RCC 7860 (cell line): ENCODE measurements around the gene GRK1.
"Not testable (repeated sequence)": the region's sequence is repeated elsewhere in the genome, so short reads cannot be mapped to it uniquely, and the experiment has no call there.

Experiments
- DNase-seq: peaks from one replicate; pipeline ENCODE4 v3.0.0-alpha.2; 2015; ENCODE audit warnings: low spot score
- FAIRE-seq: peaks from 2 replicates; lab custom pipeline; 2012; peaks lifted over from hg19 to GRCh38; lab: Jason Lieb, UNC

Gene GRK1

GRCh38 chr13:113740286-113740556 is 73.2 kb downstream of the GRK1 start:
- no peak for FAIRE-seq
- DNase-seq = no peak

GRCh38 chr13:113740661-113741060 is 73.6 kb downstream of the GRK1 start:
- DNase-seq (no peak), FAIRE-seq (no peak)

GRCh38 chr13:113741191-113741668 is 74.2 kb downstream of the GRK1 start:
- FAIRE-seq = no peak
- no peak for DNase-seq

- no peak for FAIRE-seq
- DNase-seq = no peak
Measured at GRCh38 chr13:113742000-113742441, 75.0 kb downstream of the GRK1 start.

GRCh38 chr13:113742445-113743120 is 75.6 kb downstream of the GRK1 start:
- DNase-seq (no peak), FAIRE-seq (no peak)

- DNase-seq = no peak
- no peak for FAIRE-seq
Measured at GRCh38 chr13:113743366-113744195, 76.6 kb downstream of the GRK1 start.

GRCh38 chr13:113744197-113745000 is 77.4 kb downstream of the GRK1 start:
- DNase-seq (no peak), FAIRE-seq (no peak)

- FAIRE-seq = no peak
- DNase-seq = no peak
Measured at GRCh38 chr13:113745059-113745458, 78.0 kb downstream of the GRK1 start.

GRCh38 chr13:113745500-113746142 is 78.6 kb downstream of the GRK1 start:
- DNase-seq, FAIRE-seq: not testable (repeated sequence)

GRCh38 chr13:113746143-113746525 is 79.1 kb downstream of the GRK1 start:
- FAIRE-seq (no peak), DNase-seq (no peak)

- FAIRE-seq = no peak
- DNase-seq = no peak
Measured at GRCh38 chr13:113746671-113747070, 79.7 kb downstream of the GRK1 start.

- DNase-seq = no peak
- FAIRE-seq = no peak
Measured at GRCh38 chr13:113747291-113747833, 80.3 kb downstream of the GRK1 start.

GRCh38 chr13:113748101-113748861 is 81.3 kb downstream of the GRK1 start:
- FAIRE-seq = no peak
- DNase-seq = no peak

- DNase-seq = no peak
- no peak for FAIRE-seq
Measured at GRCh38 chr13:113748862-113749451, 81.9 kb downstream of the GRK1 start.

GRCh38 chr13:113749507-113749906 is 82.5 kb downstream of the GRK1 start:
- no peak for DNase-seq
- FAIRE-seq = no peak

- FAIRE-seq = no peak
- DNase-seq = no peak
Measured at GRCh38 chr13:113749967-113750366, 82.9 kb downstream of the GRK1 start.

GRCh38 chr13:113750554-113751399 is 83.8 kb downstream of the GRK1 start:
- DNase-seq (no peak), FAIRE-seq (no peak)

- FAIRE-seq = no peak
- DNase-seq = no peak
Measured at GRCh38 chr13:113751491-113751890, 84.5 kb downstream of the GRK1 start.
